Thyroid gland (tissue), 4 donors: Measurements from ENCODE around the gene WASF2.

Experiments used
- POLR2A ChIP-seq, 2 donors: fragments of 450-650 bp; IDR thresholded peaks; one replicate each; pipeline ENCODE4 v1.6.1; 2017; ENCODE audit warnings: antibody characterized with exemption in 2 of 2, mild to moderate bottlenecking in 2 of 2, moderate library complexity in 1 of 2
- TF ChIP-seq, protein P1 (sequence below), 6 experiments: fragments of 200-600 bp in 3 of 6; fragments of 450-650 bp in 3 of 6; sonication (generic) in 3 of 6; IDR thresholded peaks; one replicate each; pipeline ENCODE4 v1.5.1; 2016 to 2019; ENCODE audit warnings: antibody characterized with exemption in 6 of 6, mild to moderate bottlenecking in 2 of 6, inconsistent platforms in 1 of 6, moderate library complexity in 1 of 6

DNA sequence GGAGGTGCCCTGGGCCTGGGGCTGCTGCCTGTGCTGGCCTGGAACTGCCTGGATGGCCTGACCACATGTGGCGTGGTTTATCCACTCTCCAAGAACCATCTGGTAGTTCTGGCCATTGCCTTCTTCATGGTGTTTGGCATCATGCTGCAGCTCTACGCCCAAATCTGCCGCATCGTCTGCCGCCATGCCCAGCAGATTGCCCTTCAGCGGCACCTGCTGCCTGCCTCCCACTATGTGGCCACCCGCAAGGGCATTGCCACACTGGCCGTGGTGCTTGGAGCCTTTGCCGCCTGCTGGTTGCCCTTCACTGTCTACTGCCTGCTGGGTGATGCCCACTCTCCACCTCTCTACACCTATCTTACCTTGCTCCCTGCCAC, 95.7 kb downstream of the WASF2 start:
- no peak for TF ChIP-seq POLR2A (IDR thresholded peaks at IDR 0.05)
- TF ChIP-seq, protein P1, sequence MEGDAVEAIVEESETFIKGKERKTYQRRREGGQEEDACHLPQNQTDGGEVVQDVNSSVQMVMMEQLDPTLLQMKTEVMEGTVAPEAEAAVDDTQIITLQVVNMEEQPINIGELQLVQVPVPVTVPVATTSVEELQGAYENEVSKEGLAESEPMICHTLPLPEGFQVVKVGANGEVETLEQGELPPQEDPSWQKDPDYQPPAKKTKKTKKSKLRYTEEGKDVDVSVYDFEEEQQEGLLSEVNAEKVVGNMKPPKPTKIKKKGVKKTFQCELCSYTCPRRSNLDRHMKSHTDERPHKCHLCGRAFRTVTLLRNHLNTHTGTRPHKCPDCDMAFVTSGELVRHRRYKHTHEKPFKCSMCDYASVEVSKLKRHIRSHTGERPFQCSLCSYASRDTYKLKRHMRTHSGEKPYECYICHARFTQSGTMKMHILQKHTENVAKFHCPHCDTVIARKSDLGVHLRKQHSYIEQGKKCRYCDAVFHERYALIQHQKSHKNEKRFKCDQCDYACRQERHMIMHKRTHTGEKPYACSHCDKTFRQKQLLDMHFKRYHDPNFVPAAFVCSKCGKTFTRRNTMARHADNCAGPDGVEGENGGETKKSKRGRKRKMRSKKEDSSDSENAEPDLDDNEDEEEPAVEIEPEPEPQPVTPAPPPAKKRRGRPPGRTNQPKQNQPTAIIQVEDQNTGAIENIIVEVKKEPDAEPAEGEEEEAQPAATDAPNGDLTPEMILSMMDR (IDR thresholded peaks at IDR 0.05) = no peak
